ENCODE measurements around the gene MLF1.

- no peak for TF ChIP-seq CTCF (IDR thresholded peaks at IDR 0.05; ENCODE audit: low read length)
- no peak for TF ChIP-seq EZH2 (IDR thresholded peaks at IDR 0.05; ENCODE audit: borderline replicate concordance, low read length)
These were observed 71.0 kb downstream of the MLF1 start for GRCh38 chr3:158642005-158642404.

Measured in OCI-LY1 (cell line).